Measurements from ENCODE around the gene PSMA2.

The PSMA2 gene

GRCh38 chr7:42880392-42880791 lies 51.6 kb downstream of the PSMA2 start:
- ATAC-seq (replicated peaks; ENCODE audit: extremely low read depth, poor library complexity, severe bottlenecking) (no peak), DNase-seq (ENCODE audit: low spot score in 2 of 2) (no peak)
- peaks cover 27% of the 10 kb centered on the region for H3K27me3 Mint-ChIP-seq
- H3K4me3 Mint-ChIP-seq, result no peak overlapping the region
- H3K36me3 Mint-ChIP-seq (ENCODE audit: insufficient read depth), result no peaks in the 10 kb centered on the region
- no peaks in the 10 kb centered on the region for H3K9me3 Mint-ChIP-seq
- no peak overlapping the region for H3K27ac Mint-ChIP-seq (ENCODE audit: low read depth)
- H3K4me1 Mint-ChIP-seq, result no peaks in the 10 kb centered on the region

- H3K27ac Mint-ChIP-seq (ENCODE audit: low read depth), result no peak overlapping the region
- no peaks in the 10 kb centered on the region for H3K36me3 Mint-ChIP-seq (ENCODE audit: insufficient read depth)
Observed at GRCh38 chr7:42878303-42878702, 53.7 kb downstream of the PSMA2 start.

GRCh38 chr7:42877862-42878261 lies 54.1 kb downstream of the PSMA2 start:
- Mint-ChIP-seq H3K27me3 (peaks cover 52% of the 10 kb centered on the region), H3K36me3 (ENCODE audit: insufficient read depth) (no peaks in the 10 kb centered on the region), H3K27ac (ENCODE audit: low read depth) (no peak overlapping the region), H3K9me3 (no peaks in the 10 kb centered on the region), H3K4me1 (no peaks in the 10 kb centered on the region), H3K4me3 (no peak overlapping the region)
- DNase-seq (ENCODE audit: low spot score in 2 of 2), result no peak
- ATAC-seq (replicated peaks; ENCODE audit: extremely low read depth, poor library complexity, severe bottlenecking), result no peak

More at GRCh38 chr7:42878303-42878702, 53.7 kb downstream of the PSMA2 start:
- Mint-ChIP-seq H3K4me3 (no peak overlapping the region), H3K4me1 (no peaks in the 10 kb centered on the region), H3K27me3 (peaks cover 48% of the 10 kb centered on the region), H3K9me3 (no peaks in the 10 kb centered on the region)
- DNase-seq (ENCODE audit: low spot score in 2 of 2), result no peak
- no peak for ATAC-seq (replicated peaks; ENCODE audit: extremely low read depth, poor library complexity, severe bottlenecking)

DNA sequence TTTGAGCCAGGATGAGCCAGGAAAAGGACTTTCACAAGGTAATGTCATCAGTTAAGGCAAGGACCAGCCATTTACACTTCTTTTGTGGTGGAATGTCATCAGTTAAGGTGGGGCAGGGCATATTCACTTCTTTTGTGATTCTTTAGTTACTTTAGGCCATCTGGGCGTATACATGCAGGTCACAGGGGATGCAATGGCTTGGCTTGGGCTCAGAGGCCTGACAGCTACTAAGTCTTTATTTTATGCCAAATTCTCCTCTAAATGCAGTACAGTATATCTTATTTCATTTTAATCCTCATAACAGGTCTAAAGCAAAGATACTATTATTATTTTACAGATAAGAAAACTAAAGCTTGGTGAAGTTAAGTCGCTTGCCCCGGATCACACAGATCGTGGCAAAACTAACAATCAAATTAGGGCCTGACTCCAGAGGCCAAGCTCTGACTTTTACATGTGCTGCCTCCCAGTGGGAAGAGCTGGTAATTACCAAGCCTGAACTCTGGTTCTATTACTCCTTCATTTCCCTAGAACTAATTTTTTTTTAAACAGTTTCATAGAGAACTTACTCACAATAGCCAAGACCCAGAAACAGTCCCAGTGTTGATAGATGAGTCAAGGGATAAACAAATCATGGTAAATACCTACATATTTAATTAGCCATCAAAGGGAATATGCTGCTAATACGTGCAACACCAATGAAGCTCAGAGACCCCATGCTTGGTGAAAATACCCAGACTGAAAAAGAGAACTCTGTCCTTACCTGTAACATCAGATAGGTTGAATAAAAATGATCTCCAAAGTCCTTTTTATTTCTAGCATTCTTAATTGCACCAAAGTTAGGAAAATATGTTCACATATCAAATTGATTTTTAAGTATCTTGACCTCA lies 55.5 kb downstream of the PSMA2 start:
- ATAC-seq (replicated peaks; ENCODE audit: extremely low read depth, poor library complexity, severe bottlenecking) (no peak), DNase-seq (ENCODE audit: low spot score in 2 of 2) (no peak)
- no peaks in the 10 kb centered on the region for H3K9me3 Mint-ChIP-seq
- H3K27me3 Mint-ChIP-seq, result peaks cover 55% of the 10 kb centered on the region
- no peak overlapping the region for H3K27ac Mint-ChIP-seq (ENCODE audit: low read depth)
- H3K4me1 Mint-ChIP-seq, result no peaks in the 10 kb centered on the region
- H3K4me3 Mint-ChIP-seq, result no peak overlapping the region
- H3K36me3 Mint-ChIP-seq (ENCODE audit: insufficient read depth), result no peaks in the 10 kb centered on the region

DNA sequence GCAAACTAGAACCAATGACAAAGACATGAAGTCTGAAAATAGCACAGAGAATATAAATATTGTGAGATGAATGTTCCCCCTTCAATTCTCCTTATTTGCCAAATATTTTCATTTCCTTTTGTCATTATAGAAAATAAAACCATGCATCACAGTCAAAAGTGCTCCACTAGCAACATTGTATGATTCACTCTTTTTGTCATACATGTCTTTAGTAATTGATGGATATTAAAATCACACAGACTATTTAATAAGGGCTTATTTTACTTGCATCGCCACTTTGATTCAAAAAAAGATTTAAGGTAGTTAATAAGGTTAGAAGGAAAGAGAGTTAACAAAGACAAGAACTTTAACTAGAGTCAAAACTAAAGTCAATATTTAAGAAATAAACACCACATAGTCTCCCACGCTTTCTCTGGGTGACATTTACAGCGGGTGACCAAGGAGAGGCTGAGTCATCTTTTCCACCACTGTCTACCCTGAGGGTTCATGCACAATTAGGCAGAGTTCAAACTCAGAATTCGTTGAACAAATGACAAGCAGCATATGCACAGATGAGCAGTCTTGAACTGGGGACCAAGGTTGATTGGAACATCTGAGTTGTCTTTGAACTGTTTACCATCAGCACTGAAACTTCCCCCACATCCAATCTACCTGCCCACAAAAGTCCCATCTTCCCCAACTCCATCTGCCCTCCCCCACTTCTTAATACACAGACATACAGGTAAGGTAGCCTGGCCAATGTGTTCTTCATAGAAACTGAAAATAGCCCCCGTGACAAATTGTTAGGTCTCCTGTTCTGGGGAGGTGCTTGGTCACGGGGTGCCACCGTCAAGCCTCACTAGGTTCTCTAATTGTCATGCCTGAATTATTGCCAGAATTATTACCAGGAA lies 62.6 kb downstream of the PSMA2 start:
- peaks cover 9% of the 10 kb centered on the region for H3K4me1 Mint-ChIP-seq
- peaks cover 3% of the 10 kb centered on the region for H3K9me3 Mint-ChIP-seq
- H3K36me3 Mint-ChIP-seq (ENCODE audit: insufficient read depth), result no peaks in the 10 kb centered on the region
- ATAC-seq (replicated peaks; ENCODE audit: extremely low read depth, poor library complexity, severe bottlenecking) (no peak), DNase-seq (ENCODE audit: low spot score in 2 of 2) (no peak)
- H3K27me3 Mint-ChIP-seq, result peaks cover 64% of the 10 kb centered on the region
- H3K4me3 Mint-ChIP-seq, result no peak overlapping the region
- H3K27ac Mint-ChIP-seq (ENCODE audit: low read depth), result no peak overlapping the region

GRCh38 chr7:42868480-42868879 lies 63.5 kb downstream of the PSMA2 start:
- H3K27me3 Mint-ChIP-seq, result peaks cover 64% of the 10 kb centered on the region
- no peak overlapping the region for H3K4me3 Mint-ChIP-seq
- ATAC-seq (replicated peaks; ENCODE audit: extremely low read depth, poor library complexity, severe bottlenecking) (no peak), DNase-seq (ENCODE audit: low spot score in 2 of 2) (no peak)
- peaks cover 9% of the 10 kb centered on the region for H3K4me1 Mint-ChIP-seq
- no peak overlapping the region for H3K27ac Mint-ChIP-seq (ENCODE audit: low read depth)
- no peaks in the 10 kb centered on the region for H3K36me3 Mint-ChIP-seq (ENCODE audit: insufficient read depth)
- peaks cover 9% of the 10 kb centered on the region for H3K9me3 Mint-ChIP-seq
